ENCODE measurements around the gene IPO8.
"Not testable (repeated sequence)": the region's sequence is repeated elsewhere in the genome, so short reads cannot be mapped to it uniquely, and the experiment has no call there.

The IPO8 gene

GRCh38 chr12:30603129-30603528 is 92.5 kb downstream of the IPO8 start:
- DNase-seq (ENCODE audit: extremely low read depth, insufficient read length): no peak
- Histone ChIP-seq H3K27me3 (replicated peaks; ENCODE audit: control insufficient read depth, insufficient read depth, low read length) (no peaks in the 10 kb centered on the region), H3K4me3 (replicated peaks; ENCODE audit: low read depth, low read length) (no peak overlapping the region), H3K36me3 (ENCODE audit: control insufficient read depth, insufficient read depth, low read length) (no peaks in the 10 kb centered on the region)
- TF ChIP-seq, protein P1, sequence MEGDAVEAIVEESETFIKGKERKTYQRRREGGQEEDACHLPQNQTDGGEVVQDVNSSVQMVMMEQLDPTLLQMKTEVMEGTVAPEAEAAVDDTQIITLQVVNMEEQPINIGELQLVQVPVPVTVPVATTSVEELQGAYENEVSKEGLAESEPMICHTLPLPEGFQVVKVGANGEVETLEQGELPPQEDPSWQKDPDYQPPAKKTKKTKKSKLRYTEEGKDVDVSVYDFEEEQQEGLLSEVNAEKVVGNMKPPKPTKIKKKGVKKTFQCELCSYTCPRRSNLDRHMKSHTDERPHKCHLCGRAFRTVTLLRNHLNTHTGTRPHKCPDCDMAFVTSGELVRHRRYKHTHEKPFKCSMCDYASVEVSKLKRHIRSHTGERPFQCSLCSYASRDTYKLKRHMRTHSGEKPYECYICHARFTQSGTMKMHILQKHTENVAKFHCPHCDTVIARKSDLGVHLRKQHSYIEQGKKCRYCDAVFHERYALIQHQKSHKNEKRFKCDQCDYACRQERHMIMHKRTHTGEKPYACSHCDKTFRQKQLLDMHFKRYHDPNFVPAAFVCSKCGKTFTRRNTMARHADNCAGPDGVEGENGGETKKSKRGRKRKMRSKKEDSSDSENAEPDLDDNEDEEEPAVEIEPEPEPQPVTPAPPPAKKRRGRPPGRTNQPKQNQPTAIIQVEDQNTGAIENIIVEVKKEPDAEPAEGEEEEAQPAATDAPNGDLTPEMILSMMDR (IDR thresholded peaks at IDR 0.05; ENCODE audit: insufficient read depth, low read length, poor library complexity, severe bottlenecking): no peak

DNA sequence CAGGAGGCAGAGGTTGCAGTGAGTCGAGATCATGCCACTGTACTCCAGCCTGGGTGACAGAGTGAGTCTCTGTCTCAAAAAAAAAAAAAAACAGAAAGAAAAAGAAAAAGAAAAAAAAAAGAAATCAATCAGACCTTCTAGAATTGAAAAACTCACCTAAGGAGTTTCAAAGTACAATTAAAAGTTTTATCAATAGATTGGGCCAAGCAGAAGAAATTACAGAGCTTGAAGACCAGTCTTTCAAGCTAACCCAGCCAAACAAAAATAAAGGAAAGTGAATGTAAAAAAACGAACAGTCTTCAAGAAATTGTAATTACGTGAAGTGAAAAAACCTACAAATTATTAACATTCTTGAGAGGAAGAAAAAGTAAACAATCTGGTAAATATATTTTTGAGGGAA is 93.0 kb downstream of the IPO8 start:
- no peak for DNase-seq (ENCODE audit: extremely low read depth, insufficient read length)
- Histone ChIP-seq H3K36me3 (ENCODE audit: control insufficient read depth, insufficient read depth, low read length) (no peaks in the 10 kb centered on the region), H3K27me3 (replicated peaks; ENCODE audit: control insufficient read depth, insufficient read depth, low read length) (no peaks in the 10 kb centered on the region), H3K4me3 (replicated peaks; ENCODE audit: low read depth, low read length) (no peak overlapping the region)
- TF ChIP-seq, protein P1 (IDR thresholded peaks at IDR 0.05; ENCODE audit: insufficient read depth, low read length, poor library complexity, severe bottlenecking): no peak

DNA sequence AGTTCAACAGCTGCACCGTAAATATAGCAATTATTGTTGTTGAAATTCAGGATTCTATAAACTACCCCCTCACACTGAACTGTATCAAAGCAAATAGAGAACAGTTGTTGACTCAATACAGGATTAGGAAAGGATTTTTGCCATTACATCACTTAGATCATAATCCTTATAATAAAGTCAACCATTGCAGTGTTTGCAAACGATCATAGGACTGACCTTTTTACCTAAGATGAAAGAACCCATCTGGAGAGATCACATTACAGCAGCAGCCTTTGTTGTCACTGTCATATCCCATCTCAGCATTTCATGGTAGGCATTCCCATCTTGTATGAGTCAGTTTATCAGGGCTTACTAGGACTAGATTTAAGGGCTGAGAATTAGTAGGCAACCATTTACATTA is 96.1 kb downstream of the IPO8 start:
- TF ChIP-seq, protein P1 (IDR thresholded peaks at IDR 0.05; ENCODE audit: insufficient read depth, low read length, poor library complexity, severe bottlenecking): no peak
- Histone ChIP-seq H3K4me3 (replicated peaks; ENCODE audit: low read depth, low read length) (no peak overlapping the region), H3K36me3 (ENCODE audit: control insufficient read depth, insufficient read depth, low read length) (no peaks in the 10 kb centered on the region), H3K27me3 (replicated peaks; ENCODE audit: control insufficient read depth, insufficient read depth, low read length) (no peaks in the 10 kb centered on the region)
- DNase-seq (ENCODE audit: extremely low read depth, insufficient read length): no peak

DNA sequence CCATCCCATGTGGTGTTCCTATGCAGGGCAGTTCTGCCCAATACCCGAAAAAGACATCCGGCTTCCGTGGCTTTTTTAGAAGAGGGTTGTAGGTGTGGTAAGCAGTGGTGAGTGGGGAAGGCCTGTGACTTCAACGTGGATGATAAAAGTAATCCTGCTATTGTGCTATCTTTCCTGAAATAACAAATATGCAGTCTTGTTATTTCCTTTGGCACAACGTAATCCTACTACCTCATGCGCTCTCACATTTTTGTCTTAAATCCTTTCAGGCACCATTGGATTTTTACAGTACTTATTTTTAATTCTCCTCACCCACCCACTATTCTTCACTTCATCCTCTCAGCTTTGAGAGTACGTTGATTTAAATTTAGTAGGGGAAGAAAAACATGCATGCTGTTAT is 96.8 kb downstream of the IPO8 start:
- Histone ChIP-seq H3K36me3 (ENCODE audit: control insufficient read depth, insufficient read depth, low read length) (no peaks in the 10 kb centered on the region), H3K27me3 (replicated peaks; ENCODE audit: control insufficient read depth, insufficient read depth, low read length) (no peaks in the 10 kb centered on the region), H3K4me3 (replicated peaks; ENCODE audit: low read depth, low read length) (no peak overlapping the region)
- DNase-seq (ENCODE audit: extremely low read depth, insufficient read length): no peak
- TF ChIP-seq, protein P1 (IDR thresholded peaks at IDR 0.05; ENCODE audit: insufficient read depth, low read length, poor library complexity, severe bottlenecking): no peak

DNA sequence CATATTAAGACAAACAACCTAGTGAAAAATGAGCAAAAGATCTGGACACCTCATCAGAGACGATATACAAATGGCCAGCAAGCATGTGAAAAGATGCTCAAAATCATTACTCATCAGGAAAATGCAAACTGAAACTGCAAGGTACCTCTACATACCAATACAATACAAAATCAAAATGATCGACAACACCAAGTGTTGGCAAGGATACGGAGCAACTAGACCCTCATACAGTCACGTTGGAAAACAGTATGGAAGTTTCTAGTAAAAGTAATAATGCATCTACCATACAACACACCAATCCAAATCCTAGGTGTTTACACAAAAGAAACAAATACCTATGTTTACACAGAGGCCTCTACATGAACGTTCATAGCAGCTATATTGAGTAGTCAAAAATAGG is 99.9 kb downstream of the IPO8 start:
- no peaks in the 10 kb centered on the region for H3K36me3 ChIP-seq (ENCODE audit: control insufficient read depth, insufficient read depth, low read length)
- TF ChIP-seq, protein P1 (IDR thresholded peaks at IDR 0.05; ENCODE audit: insufficient read depth, low read length, poor library complexity, severe bottlenecking): no peak
- H3K4me3 ChIP-seq (replicated peaks; ENCODE audit: low read depth, low read length): no peak overlapping the region
- no peak for DNase-seq (ENCODE audit: extremely low read depth, insufficient read length)
- no peaks in the 10 kb centered on the region for H3K27me3 ChIP-seq (replicated peaks; ENCODE audit: control insufficient read depth, insufficient read depth, low read length)

GRCh38 chr12:30594509-30594908 is 101.2 kb downstream of the IPO8 start:
- TF ChIP-seq, protein P1 (IDR thresholded peaks at IDR 0.05; ENCODE audit: insufficient read depth, low read length, poor library complexity, severe bottlenecking): no peak
- no peak for DNase-seq (ENCODE audit: extremely low read depth, insufficient read length)
- no peaks in the 10 kb centered on the region for H3K36me3 ChIP-seq (ENCODE audit: control insufficient read depth, insufficient read depth, low read length)
- no peaks in the 10 kb centered on the region for H3K27me3 ChIP-seq (replicated peaks; ENCODE audit: control insufficient read depth, insufficient read depth, low read length)
- H3K4me3 ChIP-seq (replicated peaks; ENCODE audit: low read depth, low read length): no peak overlapping the region

DNA sequence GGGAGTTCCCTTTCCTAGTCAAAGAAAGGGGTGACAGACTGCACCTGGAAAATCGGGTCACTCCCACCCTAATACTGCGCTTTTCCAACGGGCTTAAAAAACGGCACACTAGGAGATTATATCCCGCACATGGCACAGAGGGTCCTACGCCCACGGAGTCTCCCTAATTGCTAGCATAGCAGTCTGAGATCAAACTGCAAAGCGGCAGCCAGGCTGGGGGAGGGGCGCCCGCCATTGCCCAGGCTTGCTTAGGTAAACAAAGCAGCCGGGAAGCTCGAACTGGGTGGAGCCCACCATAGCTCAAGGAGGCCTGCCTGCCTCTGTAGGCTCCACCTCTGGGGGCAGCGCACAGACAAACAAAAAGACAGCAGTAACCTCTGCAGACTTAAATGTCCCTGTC is 107.1 kb downstream of the IPO8 start:
- not testable (repeated sequence) for H3K27me3 ChIP-seq (replicated peaks; ENCODE audit: control insufficient read depth, insufficient read depth, low read length); DNase-seq (ENCODE audit: extremely low read depth, insufficient read length); H3K36me3 ChIP-seq (ENCODE audit: control insufficient read depth, insufficient read depth, low read length); H3K4me3 ChIP-seq (replicated peaks; ENCODE audit: low read depth, low read length)
